H4 (cell line): ENCODE results near the gene ZNF595. TPM values are rescaled to one million over a fixed set of nuclear protein-coding genes. Genes with fewer than 3 reads are reported as not detected.
"Not testable (repeated sequence)": the region's sequence is repeated elsewhere in the genome, so short reads cannot be mapped to it uniquely, and the experiment has no call there.

Source experiments
- DNase-seq: peaks from one replicate; pipeline ENCODE4 v3.0.0-alpha.2; 2015; ENCODE audit warnings: low spot score
- total RNA-seq: library from RNA; depleted of rRNA; stranded (reverse); fragments of >200 nt; shearing (Covaris generic); gene quantifications from 2 replicates; pipeline ENCODE4 v1.2.3, GENCODE V29; 2014

Gene ZNF595
- total RNA-seq, 1 experiment from 2014 or later: 85.6 TPM

GRCh38 chr4:85951-86350, 32.8 kb downstream of the ZNF595 start:
- DNase-seq: no peak

- not testable (repeated sequence) for DNase-seq
These were observed 33.6 kb downstream of the ZNF595 start for GRCh38 chr4:86559-87324.

GRCh38 chr4:98386-98785, 45.3 kb downstream of the ZNF595 start:
- no peak for DNase-seq

- no peak for DNase-seq
These were observed 46.7 kb downstream of the ZNF595 start for GRCh38 chr4:99863-100262.

- no peak for DNase-seq
These were observed 53.9 kb downstream of the ZNF595 start for GRCh38 chr4:107083-107443.

- no peak for DNase-seq
These were observed 54.6 kb downstream of the ZNF595 start for GRCh38 chr4:107444-108429.

GRCh38 chr4:112771-113170, 59.6 kb downstream of the ZNF595 start:
- DNase-seq: no peak

- no peak for DNase-seq
These were observed 60.6 kb downstream of the ZNF595 start for GRCh38 chr4:113732-114131.

GRCh38 chr4:114149-114548, 61.0 kb downstream of the ZNF595 start:
- no peak for DNase-seq

GRCh38 chr4:116499-116898, 63.4 kb downstream of the ZNF595 start:
- DNase-seq: no peak

GRCh38 chr4:120616-121015, 67.5 kb downstream of the ZNF595 start:
- DNase-seq: no peak

GRCh38 chr4:121408-122084, 68.4 kb downstream of the ZNF595 start:
- no peak for DNase-seq

- DNase-seq: not testable (repeated sequence)
These were observed 70.8 kb downstream of the ZNF595 start for GRCh38 chr4:123922-124274.

GRCh38 chr4:124275-125081, 71.4 kb downstream of the ZNF595 start, which contains the start of gene ZNF718:
Gene ZNF718 (plus strand): TSS chr4:124501. CDS start chr4:124671, 170 bp downstream.
- no peak for DNase-seq

- DNase-seq: no peak
These were observed 72.1 kb downstream of the ZNF595 start for GRCh38 chr4:125091-125771.

- DNase-seq: no peak
These were observed 72.7 kb downstream of the ZNF595 start for GRCh38 chr4:125833-126232.

GRCh38 chr4:132483-132882, 79.4 kb downstream of the ZNF595 start:
- DNase-seq: no peak
